HepG2 (cell line): ENCODE data around the gene ZMIZ2. TPM values are rescaled to one million over a fixed set of nuclear protein-coding genes. Genes with fewer than 3 reads are reported as not detected.

ENCODE experiments used
- ARNTL ChIP-seq: sonication (generic); formaldehyde crosslinking; IDR thresholded peaks from 2 replicates; pipeline ENCODE4 v1.4.0; 2020; ENCODE audit warnings: mild to moderate bottlenecking, missing genetic modification reagents
- BHLHE40 ChIP-seq: IDR thresholded peaks from 2 replicates; pipeline ENCODE4 v1.6.1; 2011; ENCODE audit warnings: low read length, improper control_type of control experiment
- CEBPG ChIP-seq: IDR thresholded peaks from 2 replicates; pipeline ENCODE4 v1.6.1; 2016
- CHD4 ChIP-seq: fragments of 200-600 bp; sonication (generic); IDR thresholded peaks from 2 replicates; pipeline ENCODE4 v1.7.0; 2017; ENCODE audit warnings: mild to moderate bottlenecking, low read length, borderline replicate concordance
- ELF3 ChIP-seq: IDR thresholded peaks from 2 replicates; pipeline ENCODE4 v1.6.1; 2016; ENCODE audit warnings: missing genetic modification reagents, missing compliant biosample characterization
- EP300 ChIP-seq, 3 experiments: sonication (generic) in 1 of 3; formaldehyde crosslinking in 1 of 3; IDR thresholded peaks; 2 replicates each; pipeline versions ENCODE4 v1.5.1 to v1.6.1; 2011 to 2020; ENCODE audit warnings: low read depth in 2 of 3, low read length in 2 of 3, borderline replicate concordance in 1 of 3, improper control_type of control experiment in 1 of 3, mild to moderate bottlenecking in 1 of 3, missing genetic modification reagents in 1 of 3, moderate library complexity in 1 of 3
- ETV5 ChIP-seq: IDR thresholded peaks from 2 replicates; pipeline ENCODE4 v1.6.1; 2018; ENCODE audit warnings: missing biosample characterization, missing genetic modification reagents, inconsistent platforms, borderline replicate concordance
- FOSL1 ChIP-seq: sonication (generic); formaldehyde crosslinking; IDR thresholded peaks from 2 replicates; pipeline ENCODE4 v1.9.0; 2021; ENCODE audit warnings: missing genetic modification reagents, borderline replicate concordance
- FOXA3 ChIP-seq: IDR thresholded peaks from 2 replicates; pipeline ENCODE4 v1.6.1; 2016; ENCODE audit warnings: missing genetic modification reagents, missing compliant biosample characterization
- FOXM1 ChIP-seq: sonication (generic); formaldehyde crosslinking; IDR thresholded peaks from 2 replicates; pipeline ENCODE4 v1.5.0; 2020; ENCODE audit warnings: missing genetic modification reagents
- HNF4A ChIP-seq: sonication (generic); formaldehyde crosslinking; IDR thresholded peaks from 2 replicates; pipeline ENCODE4 v1.4.0; 2020; ENCODE audit warnings: missing genetic modification reagents
- HNF4G ChIP-seq, 2 experiments: sonication (generic) in 1 of 2; formaldehyde crosslinking in 1 of 2; IDR thresholded peaks; 2 replicates each; pipeline versions ENCODE4 v1.4.0 to v1.6.1; 2011 to 2020; ENCODE audit warnings: borderline replicate concordance in 2 of 2, low read depth in 2 of 2, mild to moderate bottlenecking in 2 of 2, low read length in 1 of 2, missing genetic modification reagents in 1 of 2, moderate library complexity in 1 of 2
- KLF13 ChIP-seq: sonication (generic); formaldehyde crosslinking; IDR thresholded peaks from 2 replicates; pipeline ENCODE4 v1.4.0; 2020; ENCODE audit warnings: mild to moderate bottlenecking, missing genetic modification reagents
- KLF6 ChIP-seq: IDR thresholded peaks from 2 replicates; pipeline ENCODE4 v1.8.0; 2016; ENCODE audit warnings: missing biosample characterization, missing genetic modification reagents
- MAFK ChIP-seq, 2 experiments: IDR thresholded peaks in 1 of 2; conservative IDR thresholded peaks in 1 of 2; 2 replicates each; pipeline ENCODE4 v1.6.1; 2011; ENCODE audit warnings: improper control_type of control experiment in 2 of 2, low read length in 2 of 2
- MBNL3 ChIP-seq: fragments of 250-450 bp; sonication (Bioruptor Pico); conservative IDR thresholded peaks from 2 replicates; pipeline ENCODE4 v1.8.0; 2022; ENCODE audit warnings: mild to moderate bottlenecking, inconsistent platforms
- MIXL1 ChIP-seq: IDR thresholded peaks from 2 replicates; pipeline ENCODE4 v1.6.1; 2016
- POLR2A ChIP-seq, 2 experiments: IDR thresholded peaks; 2 replicates each; pipeline ENCODE4 v1.6.1; 2011; ENCODE audit warnings: low read depth in 2 of 2, low read length in 2 of 2, mild to moderate bottlenecking in 1 of 2, moderate library complexity in 1 of 2; ENCODE audit not compliant: insufficient read depth in 1 of 2
- STAG1 ChIP-seq: sonication (generic); formaldehyde crosslinking; IDR thresholded peaks from 2 replicates; pipeline ENCODE4 v1.4.0; 2020; ENCODE audit warnings: missing genetic modification reagents
- ZNF24 ChIP-seq: fragments of 450-650 bp; IDR thresholded peaks from 2 replicates; pipeline ENCODE4 v1.6.1; 2017; ENCODE audit warnings: antibody characterized with exemption, mild to moderate bottlenecking
- ZNF430 ChIP-seq: sonication (generic); formaldehyde crosslinking; IDR thresholded peaks from 2 replicates; pipeline ENCODE4 v1.9.0; 2021; ENCODE audit warnings: mild to moderate bottlenecking, missing genetic modification reagents
- polyA plus RNA-seq, 8 experiments: library from polyadenylated mRNA; depleted of rRNA in 3 of 8; stranded (reverse) in 7 of 8; unstranded in 1 of 8; fragments of >200 nt; fragmentation: Illumina TruSeq in 4 of 8; extraction: Trizol in 4 of 8; gene quantifications; 2 replicates each; pipeline versions ENCODE4 v1.2.1 to v1.2.3, GENCODE V29; 2011 to 2016; ENCODE audit warnings: low read depth in 4 of 8, missing spikeins in 1 of 8, mixed read lengths in 1 of 8; ENCODE audit not compliant: insufficient read depth in 1 of 8
- total RNA-seq, 5 experiments: library from RNA; depleted of rRNA; stranded (reverse); fragments of >200 nt; fragmentation: Illumina TruSeq; extraction: Trizol; gene quantifications; 2 replicates each; pipeline ENCODE4 v1.2.3, GENCODE V29; 2016; ENCODE audit warnings: low read depth in 1 of 5
- TF ChIP-seq, protein P1 (sequence below): IDR thresholded peaks from 2 replicates; pipeline ENCODE4 v1.6.1; 2012; ENCODE audit warnings: low read depth, low read length, improper control_type of control experiment
- TF ChIP-seq, protein P2 (sequence below): sonication (generic); formaldehyde crosslinking; IDR thresholded peaks from 2 replicates; pipeline ENCODE4 v1.8.1; 2023; ENCODE audit warnings: mild to moderate bottlenecking, missing genetic modification reagents
- TF ChIP-seq, protein P3 (sequence below): sonication (generic); formaldehyde crosslinking; IDR thresholded peaks from 2 replicates; pipeline ENCODE4 v1.4.0; 2020; ENCODE audit warnings: missing genetic modification reagents
- TF ChIP-seq, protein P4 (sequence below): IDR thresholded peaks from 2 replicates; pipeline ENCODE4 v1.4.0; 2020; ENCODE audit warnings: mild to moderate bottlenecking, missing genetic modification reagents

Gene ZMIZ2
- total and polyA plus RNA-seq, 2 of the 13 experiments (the other 11 are each of a cell fraction or from before 2014, with no cell fraction given) = 4.9 to 7.9 TPM

DNA sequence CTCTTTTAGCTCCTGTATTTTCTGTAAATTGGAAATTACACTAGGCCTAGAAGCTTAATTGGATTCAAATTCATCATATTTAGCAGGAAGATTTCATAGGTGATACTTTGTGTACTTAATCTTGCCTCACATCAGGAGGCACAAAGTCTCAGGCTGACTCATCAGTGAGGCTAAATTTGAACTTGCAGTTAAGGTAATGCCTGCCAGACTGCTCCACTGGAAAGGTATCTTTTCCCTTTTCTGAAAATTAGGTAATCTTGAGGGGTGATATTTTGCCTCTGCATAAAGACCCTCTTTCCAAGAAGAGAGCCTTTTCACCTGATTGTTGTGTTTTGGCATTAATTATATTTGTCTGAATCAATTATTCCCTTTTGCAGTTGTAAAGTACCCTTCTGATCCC lies 62.4 kb downstream of the ZMIZ2 start (continued):
- TF ChIP-seq ZNF24 (no peak), ZNF430 (CRISPR knock-in tag) (no peak), POLR2A (IDR thresholded peaks at IDR 0.05; ENCODE audit: insufficient read depth in 1 of 2, low read depth in 2 of 2, low read length in 2 of 2) (no peak), MBNL3 (CRISPR knock-in tag) (no peak), ARNTL (CRISPR knock-in tag) (no peak), FOXA3 (CRISPR knock-in tag) (peak; percentile 69), CHD4 (no peak), EP300 (IDR thresholded peaks at IDR 0.05; ENCODE audit: low read depth in 2 of 2, low read length in 2 of 2) (peak in 1 of 2 experiments; percentile 53; a peak in 2 of 4 replicates), EP300 (CRISPR knock-in tag; IDR thresholded peaks at IDR 0.05; ENCODE audit: borderline replicate concordance) (no peak), KLF6 (CRISPR knock-in tag) (no peak), STAG1 (CRISPR knock-in tag) (no peak), ELF3 (CRISPR knock-in tag) (peak; percentile 41; the same call in 1 of the 2 replicates), ETV5 (CRISPR knock-in tag) (peak; percentile 36; the same call in 1 of the 2 replicates), MAFK (conservative IDR thresholded peaks at IDR 0.05 in 1 of 2, IDR thresholded peaks at IDR 0.05 in 1 of 2; ENCODE audit: low read length in 2 of 2) (0 out of 4 replicates have a peak, but pooled peaks of 1 of the 2 experiments have one; percentile 23), CEBPG (CRISPR knock-in tag) (peak; percentile 69), HNF4A (peak; percentile 59), HNF4G (IDR thresholded peaks at IDR 0.05; ENCODE audit: borderline replicate concordance, low read depth, low read length) (peak; percentile 52; the same call in 1 of the 2 replicates), HNF4G (CRISPR knock-in tag; IDR thresholded peaks at IDR 0.05; ENCODE audit: borderline replicate concordance, low read depth) (no peak), FOXM1 (CRISPR knock-in tag) (no peak), FOSL1 (CRISPR knock-in tag) (peak; percentile 90), KLF13 (CRISPR knock-in tag) (no peak), BHLHE40 (no peak), MIXL1 (0 out of 2 replicates have a peak, but pooled peaks have one; percentile 28)
- TF ChIP-seq, protein P1, sequence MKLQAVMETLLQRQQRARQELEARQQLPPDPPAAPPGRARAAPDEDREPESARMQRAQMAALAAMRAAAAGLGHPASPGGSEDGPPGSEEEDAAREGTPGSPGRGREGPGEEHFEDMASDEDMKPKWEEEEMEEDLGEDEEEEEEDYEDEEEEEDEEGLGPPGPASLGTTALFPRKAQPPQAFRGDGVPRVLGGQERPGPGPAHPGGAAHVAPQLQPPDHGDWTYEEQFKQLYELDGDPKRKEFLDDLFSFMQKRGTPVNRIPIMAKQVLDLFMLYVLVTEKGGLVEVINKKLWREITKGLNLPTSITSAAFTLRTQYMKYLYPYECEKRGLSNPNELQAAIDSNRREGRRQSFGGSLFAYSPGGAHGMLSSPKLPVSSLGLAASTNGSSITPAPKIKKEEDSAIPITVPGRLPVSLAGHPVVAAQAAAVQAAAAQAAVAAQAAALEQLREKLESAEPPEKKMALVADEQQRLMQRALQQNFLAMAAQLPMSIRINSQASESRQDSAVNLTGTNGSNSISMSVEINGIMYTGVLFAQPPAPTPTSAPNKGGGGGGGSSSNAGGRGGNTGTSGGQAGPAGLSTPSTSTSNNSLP = peak; percentile 92
- TF ChIP-seq, protein P2, sequence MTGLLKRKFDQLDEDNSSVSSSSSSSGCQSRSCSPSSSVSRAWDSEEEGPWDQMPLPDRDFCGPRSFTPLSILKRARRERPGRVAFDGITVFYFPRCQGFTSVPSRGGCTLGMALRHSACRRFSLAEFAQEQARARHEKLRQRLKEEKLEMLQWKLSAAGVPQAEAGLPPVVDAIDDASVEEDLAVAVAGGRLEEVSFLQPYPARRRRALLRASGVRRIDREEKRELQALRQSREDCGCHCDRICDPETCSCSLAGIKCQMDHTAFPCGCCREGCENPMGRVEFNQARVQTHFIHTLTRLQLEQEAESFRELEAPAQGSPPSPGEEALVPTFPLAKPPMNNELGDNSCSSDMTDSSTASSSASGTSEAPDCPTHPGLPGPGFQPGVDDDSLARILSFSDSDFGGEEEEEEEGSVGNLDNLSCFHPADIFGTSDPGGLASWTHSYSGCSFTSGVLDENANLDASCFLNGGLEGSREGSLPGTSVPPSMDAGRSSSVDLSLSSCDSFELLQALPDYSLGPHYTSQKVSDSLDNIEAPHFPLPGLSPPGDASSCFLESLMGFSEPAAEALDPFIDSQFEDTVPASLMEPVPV (CRISPR knock-in tag) = no peak
- TF ChIP-seq, protein P3, sequence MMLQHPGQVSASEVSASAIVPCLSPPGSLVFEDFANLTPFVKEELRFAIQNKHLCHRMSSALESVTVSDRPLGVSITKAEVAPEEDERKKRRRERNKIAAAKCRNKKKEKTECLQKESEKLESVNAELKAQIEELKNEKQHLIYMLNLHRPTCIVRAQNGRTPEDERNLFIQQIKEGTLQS = peak; percentile 91
- TF ChIP-seq, protein P4, sequence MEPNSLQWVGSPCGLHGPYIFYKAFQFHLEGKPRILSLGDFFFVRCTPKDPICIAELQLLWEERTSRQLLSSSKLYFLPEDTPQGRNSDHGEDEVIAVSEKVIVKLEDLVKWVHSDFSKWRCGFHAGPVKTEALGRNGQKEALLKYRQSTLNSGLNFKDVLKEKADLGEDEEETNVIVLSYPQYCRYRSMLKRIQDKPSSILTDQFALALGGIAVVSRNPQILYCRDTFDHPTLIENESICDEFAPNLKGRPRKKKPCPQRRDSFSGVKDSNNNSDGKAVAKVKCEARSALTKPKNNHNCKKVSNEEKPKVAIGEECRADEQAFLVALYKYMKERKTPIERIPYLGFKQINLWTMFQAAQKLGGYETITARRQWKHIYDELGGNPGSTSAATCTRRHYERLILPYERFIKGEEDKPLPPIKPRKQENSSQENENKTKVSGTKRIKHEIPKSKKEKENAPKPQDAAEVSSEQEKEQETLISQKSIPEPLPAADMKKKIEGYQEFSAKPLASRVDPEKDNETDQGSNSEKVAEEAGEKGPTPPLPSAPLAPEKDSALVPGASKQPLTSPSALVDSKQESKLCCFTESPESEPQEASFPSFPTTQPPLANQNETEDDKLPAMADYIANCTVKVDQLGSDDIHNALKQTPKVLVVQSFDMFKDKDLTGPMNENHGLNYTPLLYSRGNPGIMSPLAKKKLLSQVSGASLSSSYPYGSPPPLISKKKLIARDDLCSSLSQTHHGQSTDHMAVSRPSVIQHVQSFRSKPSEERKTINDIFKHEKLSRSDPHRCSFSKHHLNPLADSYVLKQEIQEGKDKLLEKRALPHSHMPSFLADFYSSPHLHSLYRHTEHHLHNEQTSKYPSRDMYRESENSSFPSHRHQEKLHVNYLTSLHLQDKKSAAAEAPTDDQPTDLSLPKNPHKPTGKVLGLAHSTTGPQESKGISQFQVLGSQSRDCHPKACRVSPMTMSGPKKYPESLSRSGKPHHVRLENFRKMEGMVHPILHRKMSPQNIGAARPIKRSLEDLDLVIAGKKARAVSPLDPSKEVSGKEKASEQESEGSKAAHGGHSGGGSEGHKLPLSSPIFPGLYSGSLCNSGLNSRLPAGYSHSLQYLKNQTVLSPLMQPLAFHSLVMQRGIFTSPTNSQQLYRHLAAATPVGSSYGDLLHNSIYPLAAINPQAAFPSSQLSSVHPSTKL (CRISPR knock-in tag) = peak; percentile 49
